HG02943 (cell line): ENCODE results near the gene SREBF2.
"Not testable (repeated sequence)": the region's sequence is repeated elsewhere in the genome, so short reads cannot be mapped to it uniquely, and the experiment has no call there.

Experiments
- ATAC-seq: cut with Tn5 transposase; IDR thresholded peaks from one replicate; pipeline ENCODE4 v1.9.1; 2021; ENCODE audit warnings: mild to moderate bottlenecking, low read depth, moderate library complexity; ENCODE audit not compliant: unreplicated experiment

The SREBF2 gene

DNA sequence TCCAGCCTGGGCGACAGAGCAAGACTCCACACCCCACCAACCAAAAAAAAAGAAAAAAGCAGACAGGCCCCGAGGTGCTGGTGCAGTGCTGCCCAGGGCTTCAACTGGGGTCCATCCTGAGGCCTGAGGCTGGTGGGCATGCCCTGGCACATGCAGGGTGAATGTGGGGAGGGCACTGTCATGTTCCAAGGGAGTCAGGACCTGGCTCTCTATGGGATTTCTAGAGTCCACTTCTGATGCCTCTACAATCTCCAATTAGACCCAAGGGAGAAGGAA is 103.9 kb downstream of the SREBF2 start:
- ATAC-seq, result no peak

DNA sequence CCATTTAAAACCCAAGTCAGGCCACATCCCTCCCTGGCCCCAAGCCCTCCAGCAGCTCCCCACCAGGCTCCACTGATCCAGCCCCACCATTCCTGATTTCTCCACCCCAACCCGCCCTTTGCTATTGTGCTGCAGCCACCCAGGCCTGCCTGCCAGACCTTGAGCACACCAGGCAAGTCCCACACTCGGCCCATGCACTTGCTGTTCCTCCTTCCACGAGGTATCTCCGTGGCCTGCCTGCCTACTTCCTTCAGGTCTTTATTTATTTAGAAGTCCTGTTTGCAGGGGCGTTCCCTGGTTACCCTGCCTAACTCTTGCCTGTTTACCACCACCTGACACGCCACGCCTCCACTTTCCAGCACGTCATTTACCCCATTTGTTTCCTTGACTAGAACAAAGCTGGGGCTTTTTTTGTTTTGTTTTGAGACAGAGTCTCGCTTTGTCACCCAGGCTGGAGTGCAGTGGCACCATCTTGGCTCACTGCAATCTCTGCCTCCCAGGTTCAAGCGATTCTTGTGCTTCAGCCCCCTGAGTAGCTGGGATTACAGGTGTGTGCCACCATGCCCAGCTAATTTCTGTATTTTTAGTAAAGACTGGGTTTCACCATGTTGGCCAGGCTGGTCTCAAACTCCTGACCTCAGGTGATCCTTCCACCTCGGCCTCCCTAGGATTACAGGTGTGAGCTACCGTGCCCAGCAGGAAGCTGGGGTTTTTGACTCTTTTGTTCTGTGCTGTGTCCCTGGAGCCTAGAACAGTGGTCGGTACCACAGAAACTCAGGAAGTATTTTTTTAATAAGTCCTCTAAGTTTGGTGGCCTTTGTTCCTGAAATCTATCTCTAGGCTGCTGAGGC is 107.3 kb downstream of the SREBF2 start:
- peak; percentile 43 for ATAC-seq

DNA sequence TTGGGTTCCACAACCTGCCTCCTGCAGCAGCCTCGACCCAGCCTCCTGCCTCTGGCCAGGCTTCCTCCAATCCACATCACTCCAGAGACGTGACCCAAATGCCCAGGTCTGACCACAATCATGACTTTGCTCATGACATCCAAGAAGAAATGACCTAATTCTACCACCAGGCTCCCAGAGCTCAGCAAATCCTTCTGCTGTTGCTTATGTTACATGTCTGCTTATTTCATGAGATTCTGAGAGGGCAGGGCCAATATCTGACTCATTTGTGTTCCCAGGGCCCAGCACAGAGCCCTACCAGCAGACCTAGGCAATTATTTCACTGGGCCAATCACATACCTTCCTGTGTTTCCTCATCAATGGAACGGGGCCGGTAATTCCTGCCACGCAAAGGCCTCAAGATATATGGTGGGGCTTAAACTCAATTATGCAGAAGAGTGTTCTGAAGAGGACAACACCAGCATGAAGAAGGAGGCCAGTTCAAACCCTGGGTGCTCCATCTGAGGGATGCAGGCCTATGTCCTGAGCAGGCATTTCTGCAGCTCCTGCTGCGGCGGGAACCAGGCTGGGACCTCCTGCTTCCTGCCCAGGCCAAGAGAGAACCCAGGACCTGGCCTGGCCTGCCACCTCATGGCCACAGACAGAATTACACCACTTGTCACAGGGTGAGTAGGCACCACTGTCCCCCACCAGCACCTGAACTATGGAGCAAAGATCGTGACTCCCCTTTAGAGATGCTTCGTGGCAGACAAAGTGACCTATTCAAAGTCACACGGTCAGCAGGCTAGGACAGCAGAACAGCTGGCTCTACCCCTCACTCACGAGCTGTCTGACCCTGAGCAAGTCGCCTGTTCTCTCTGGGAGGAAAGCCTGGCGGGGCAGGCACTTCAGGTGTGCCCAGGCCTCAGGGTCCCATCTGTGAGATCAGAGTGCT is 108.2 kb downstream of the SREBF2 start:
- ATAC-seq, result no peak

DNA sequence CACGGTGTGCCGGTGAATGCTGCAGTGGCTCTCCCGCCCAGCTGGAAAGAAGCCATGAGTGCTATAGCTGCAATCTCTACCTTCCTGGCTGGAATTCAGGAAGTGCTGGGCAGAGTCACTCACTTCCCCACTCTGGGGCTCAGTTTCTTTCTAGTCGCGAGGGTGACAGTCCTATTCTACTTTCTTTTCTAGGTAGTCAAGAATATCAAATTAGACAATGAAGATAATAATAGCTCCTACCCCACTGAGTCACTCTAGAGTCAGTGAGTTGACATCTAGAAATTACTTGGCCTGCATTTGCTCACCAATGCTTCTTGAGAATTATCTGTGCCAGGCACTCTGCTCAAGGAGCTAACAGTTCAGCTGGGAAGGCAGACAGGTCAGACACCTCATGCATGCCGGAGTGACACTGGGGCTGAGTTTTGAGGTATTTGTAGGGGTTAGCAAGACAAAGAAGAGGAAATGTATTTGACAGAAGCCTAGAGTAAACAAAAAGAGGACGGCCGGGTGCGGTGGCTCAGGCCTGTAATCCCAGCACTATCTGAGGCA is 110.8 kb downstream of the SREBF2 start:
- no peak for ATAC-seq

GRCh38 chr22:41946629-41947423 is 113.9 kb downstream of the SREBF2 start, which contains the start of gene CENPM:
CENPM (minus strand) TSS chr22:41947152; CDS start chr22:41947076, 76 bp downstream.
- ATAC-seq, result peak; percentile 73

GRCh38 chr22:41947424-41948080 is 114.6 kb downstream of the SREBF2 start:
- ATAC-seq, result no peak

GRCh38 chr22:41948142-41948541 is 115.2 kb downstream of the SREBF2 start:
- no peak for ATAC-seq

GRCh38 chr22:41948928-41949296 is 116.0 kb downstream of the SREBF2 start:
- ATAC-seq, result not testable (repeated sequence)

GRCh38 chr22:41949297-41949965 is 116.5 kb downstream of the SREBF2 start:
- ATAC-seq, result no peak

DNA sequence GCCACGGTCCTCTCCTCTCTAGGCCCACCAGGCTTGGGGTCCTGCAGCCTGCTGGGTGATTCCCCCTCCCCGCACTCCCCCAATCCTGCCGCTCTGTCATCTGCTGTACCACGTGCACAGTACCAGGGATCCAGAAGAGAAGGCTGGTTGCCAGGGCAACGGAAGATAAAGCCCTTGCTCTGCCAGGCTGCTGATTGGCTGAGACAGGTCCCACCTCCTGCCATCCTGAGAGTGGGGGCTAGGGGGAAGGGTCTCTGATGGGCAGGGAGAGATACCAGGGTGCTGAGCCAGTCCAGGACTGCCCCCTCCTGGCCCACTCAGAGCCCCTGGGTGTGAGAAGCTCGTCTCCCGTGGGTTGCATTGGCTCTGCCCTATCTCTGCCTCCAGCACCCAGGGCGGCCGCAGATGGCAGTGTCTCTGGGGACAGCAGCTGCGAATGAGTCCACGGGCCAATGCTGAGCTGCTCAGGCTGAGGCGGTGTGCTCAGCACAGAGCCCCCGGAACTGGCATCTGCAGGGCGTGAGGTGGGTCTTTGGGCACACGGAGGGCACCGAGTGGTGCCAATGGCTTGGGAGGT is 119.1 kb downstream of the SREBF2 start, which contains the start of gene SMIM45:
TSS of gene SMIM45 (plus strand) at position 253 of the 577 bp plus-strand sequence.
- no peak for ATAC-seq

GRCh38 chr22:41952713-41953112 is 119.8 kb downstream of the SREBF2 start:
- ATAC-seq, result no peak
